Colonic mucosa (tissue), 4 donors: ENCODE data around the gene CPLX3. TPM values are rescaled to one million over a fixed set of nuclear protein-coding genes. Genes with fewer than 3 reads are reported as not detected.

ENCODE experiments used
- DNase-seq: peaks from one replicate; pipeline ENCODE4 v3.0.0-alpha.2; 2020
- H3K27ac ChIP-seq: fragments of 200-600 bp; one replicate; pipeline ENCODE4 v1.8.0; 2021
- H3K27me3 ChIP-seq: fragments of 200-600 bp; one replicate; pipeline ENCODE4 v1.8.0; 2021
- H3K36me3 ChIP-seq: fragments of 200-600 bp; one replicate; pipeline ENCODE4 v1.8.0; 2021
- H3K4me1 ChIP-seq: fragments of 200-600 bp; one replicate; pipeline ENCODE4 v1.8.0; 2021; ENCODE audit warnings: mild to moderate bottlenecking
- H3K4me3 ChIP-seq: fragments of 200-600 bp; one replicate; pipeline ENCODE4 v1.8.0; 2021
- H3K9ac ChIP-seq, 2 donors: one replicate each; pipeline ENCODE4 v1.7.0; 2013; ENCODE audit warnings: control low read depth in 2 of 2, low read depth in 2 of 2, low read length in 2 of 2
- H3K9me3 ChIP-seq: fragments of 200-600 bp; one replicate; pipeline ENCODE4 v1.8.0; 2021
- intact Hi-C: fragments of 100-400 bp; cut with DNase I; formaldehyde crosslinking; loops from one replicate; pipeline ENCODE4 v1.14.1; 2022
- total RNA-seq, 2 donors: library from RNA; stranded (reverse); fragmentation: NEBNext Ultra II Directional in 1 of 2; extraction: Animal tissue kit (Norgen Biotek cat#: 25700) in 1 of 2; gene quantifications; one replicate each; pipeline ENCODE4 v1.2.1, GENCODE V29; 2021
- TF ChIP-seq, protein P1 (sequence below): fragments of 200-600 bp; IDR thresholded peaks from one replicate; pipeline ENCODE4 v1.8.0; 2022; ENCODE audit warnings: antibody characterized with exemption, mild to moderate bottlenecking
- donor health status: healthy.
- donor health status: DM: no; HTN: no; CAD: no.
- donor health status: DM: no; HTN: no; CAD: no.

The CPLX3 gene
- total RNA-seq, 2 donors from 2014 or later = not detected

DNA sequence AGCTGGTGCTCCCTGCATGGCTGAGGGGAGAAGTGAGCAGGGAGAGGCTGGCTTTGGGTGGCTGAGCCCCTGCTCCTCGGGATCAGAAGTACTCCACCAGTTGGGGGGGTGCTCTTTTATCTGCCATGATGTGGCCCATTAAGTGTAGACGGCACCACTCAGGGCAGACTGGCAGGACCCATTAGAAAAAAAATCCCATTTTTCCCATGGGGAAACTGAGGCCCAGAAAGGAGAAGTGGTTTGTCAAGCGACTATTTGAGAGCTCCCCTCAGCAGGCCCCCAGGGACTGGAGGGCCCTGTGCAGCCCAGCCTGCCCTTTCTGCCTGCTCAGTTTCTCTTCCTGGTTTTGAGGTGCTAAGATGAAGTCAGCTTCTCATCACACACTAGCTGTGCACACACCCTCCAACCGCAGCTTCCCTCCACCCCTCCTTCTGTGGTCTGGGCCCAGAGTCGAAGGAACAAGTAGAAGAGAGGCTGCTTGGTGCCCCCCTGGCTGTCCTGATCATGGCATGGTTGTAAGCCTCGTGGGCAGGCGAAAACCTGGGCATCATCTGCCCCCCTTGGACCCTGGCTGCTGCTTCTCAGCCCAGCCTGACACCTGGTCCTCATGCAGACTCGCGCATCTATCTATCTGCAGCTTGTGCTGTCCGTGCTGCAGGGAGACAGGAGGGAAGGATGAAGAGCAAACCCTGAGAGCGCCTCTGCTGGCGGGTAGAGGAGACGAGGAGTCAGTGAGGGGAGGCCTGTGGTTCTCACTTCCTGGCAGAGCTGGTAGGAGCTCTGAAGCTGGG, 39.0 kb upstream of the CPLX3 start:
- intact Hi-C loops = no loop called here
- Histone ChIP-seq H3K4me3 (no peak overlapping the region), H3K9ac (peak overlapping the region; percentile 40 to 84)

GRCh38 chr15:74788042-74788682, 38.3 kb upstream of the CPLX3 start:
- Histone ChIP-seq H3K27ac (peak overlapping the region; percentile 88), H3K4me1 (peaks cover 57% of the 10 kb centered on the region), H3K36me3 (no peaks in the 10 kb centered on the region), H3K27me3 (no peaks in the 10 kb centered on the region), H3K4me3 (no peak overlapping the region), H3K9me3 (no peaks in the 10 kb centered on the region), H3K9ac (peak overlapping the region; percentile 38 to 84)
- TF ChIP-seq, protein P1, sequence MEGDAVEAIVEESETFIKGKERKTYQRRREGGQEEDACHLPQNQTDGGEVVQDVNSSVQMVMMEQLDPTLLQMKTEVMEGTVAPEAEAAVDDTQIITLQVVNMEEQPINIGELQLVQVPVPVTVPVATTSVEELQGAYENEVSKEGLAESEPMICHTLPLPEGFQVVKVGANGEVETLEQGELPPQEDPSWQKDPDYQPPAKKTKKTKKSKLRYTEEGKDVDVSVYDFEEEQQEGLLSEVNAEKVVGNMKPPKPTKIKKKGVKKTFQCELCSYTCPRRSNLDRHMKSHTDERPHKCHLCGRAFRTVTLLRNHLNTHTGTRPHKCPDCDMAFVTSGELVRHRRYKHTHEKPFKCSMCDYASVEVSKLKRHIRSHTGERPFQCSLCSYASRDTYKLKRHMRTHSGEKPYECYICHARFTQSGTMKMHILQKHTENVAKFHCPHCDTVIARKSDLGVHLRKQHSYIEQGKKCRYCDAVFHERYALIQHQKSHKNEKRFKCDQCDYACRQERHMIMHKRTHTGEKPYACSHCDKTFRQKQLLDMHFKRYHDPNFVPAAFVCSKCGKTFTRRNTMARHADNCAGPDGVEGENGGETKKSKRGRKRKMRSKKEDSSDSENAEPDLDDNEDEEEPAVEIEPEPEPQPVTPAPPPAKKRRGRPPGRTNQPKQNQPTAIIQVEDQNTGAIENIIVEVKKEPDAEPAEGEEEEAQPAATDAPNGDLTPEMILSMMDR = peak; percentile 33
- peak; percentile 25 for DNase-seq
- intact Hi-C loops = no loop called here

More for the DNA sequence above, 39.0 kb upstream of the CPLX3 start:
- H3K27me3 ChIP-seq = no peaks in the 10 kb centered on the region
- no peaks in the 10 kb centered on the region for H3K36me3 ChIP-seq
- peak; percentile 85 for DNase-seq
- H3K27ac ChIP-seq = peak overlapping the region; percentile 88
- peaks cover 51% of the 10 kb centered on the region for H3K4me1 ChIP-seq
- H3K9me3 ChIP-seq = no peaks in the 10 kb centered on the region
- TF ChIP-seq, protein P1 = peak; percentile 54

DNA sequence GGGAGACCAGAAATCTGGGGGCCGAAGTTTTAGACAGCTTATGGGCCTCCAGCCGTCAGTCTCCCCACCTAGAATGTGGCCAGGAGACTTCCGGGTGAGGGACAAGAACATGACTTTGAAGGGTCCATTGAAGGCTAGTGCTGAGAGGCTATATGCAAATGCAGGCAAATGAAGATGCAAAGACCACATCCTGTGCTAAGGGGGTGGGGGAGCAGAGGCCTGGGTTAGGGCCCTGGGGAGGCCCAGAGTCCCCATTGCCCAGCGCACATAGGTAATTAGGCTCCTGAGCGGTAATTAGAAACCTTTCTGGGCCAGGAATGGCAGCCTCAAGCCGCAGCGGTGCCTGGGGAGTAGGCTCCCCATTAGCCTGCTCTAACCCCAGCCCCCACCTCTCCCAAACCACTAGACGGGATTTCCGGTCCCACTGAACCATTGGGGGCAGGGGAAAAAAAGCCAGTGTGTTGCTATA, 37.7 kb upstream of the CPLX3 start:
- TF ChIP-seq, protein P1 = no peak
- peak overlapping the region; percentile 73 to 84 for H3K9ac ChIP-seq
- no peaks in the 10 kb centered on the region for H3K36me3 ChIP-seq
- intact Hi-C loops = no loop called here
- no peaks in the 10 kb centered on the region for H3K9me3 ChIP-seq
- peaks cover 57% of the 10 kb centered on the region for H3K4me1 ChIP-seq
- peak overlapping the region; percentile 20 for H3K4me3 ChIP-seq
- H3K27ac ChIP-seq = peak overlapping the region; percentile 88
- DNase-seq = no peak
- no peaks in the 10 kb centered on the region for H3K27me3 ChIP-seq

GRCh38 chr15:74789171-74789631, 37.2 kb upstream of the CPLX3 start:
- TF ChIP-seq, protein P1 = no peak
- peaks cover 57% of the 10 kb centered on the region for H3K4me1 ChIP-seq
- DNase-seq = peak; percentile 92
- H3K27me3 ChIP-seq = no peaks in the 10 kb centered on the region
- peak overlapping the region; percentile 20 for H3K4me3 ChIP-seq
- peak overlapping the region; percentile 88 for H3K27ac ChIP-seq
- H3K9ac ChIP-seq = peak overlapping the region; percentile 73 to 84
- H3K36me3 ChIP-seq = no peaks in the 10 kb centered on the region
- no peaks in the 10 kb centered on the region for H3K9me3 ChIP-seq
- intact Hi-C loops = no loop called here

GRCh38 chr15:74789741-74790079, 36.7 kb upstream of the CPLX3 start:
- TF ChIP-seq, protein P1 = no peak
- intact Hi-C loops = no loop called here
- Histone ChIP-seq H3K4me3 (peak overlapping the region; percentile 20), H3K4me1 (peaks cover 57% of the 10 kb centered on the region), H3K9ac (peak overlapping the region; percentile 15 to 84), H3K36me3 (no peaks in the 10 kb centered on the region), H3K27me3 (no peaks in the 10 kb centered on the region), H3K9me3 (no peaks in the 10 kb centered on the region), H3K27ac (peak overlapping the region; percentile 88)
- no peak for DNase-seq
